ENCODE results near the gene SYVN1. TPM values are rescaled to one million over a fixed set of nuclear protein-coding genes. Genes with fewer than 3 reads are reported as not detected.
A peak's percentile ranks its signal among the peaks of the same experiment; 100 is the strongest.
"Not testable (repeated sequence)": the region's sequence is repeated elsewhere in the genome, so short reads cannot be mapped to it uniquely, and the experiment has no call there.

Gene SYVN1
- polyA plus RNA-seq, 3 donors = 3.5 to 81.6 (median 6.4) TPM

DNA sequence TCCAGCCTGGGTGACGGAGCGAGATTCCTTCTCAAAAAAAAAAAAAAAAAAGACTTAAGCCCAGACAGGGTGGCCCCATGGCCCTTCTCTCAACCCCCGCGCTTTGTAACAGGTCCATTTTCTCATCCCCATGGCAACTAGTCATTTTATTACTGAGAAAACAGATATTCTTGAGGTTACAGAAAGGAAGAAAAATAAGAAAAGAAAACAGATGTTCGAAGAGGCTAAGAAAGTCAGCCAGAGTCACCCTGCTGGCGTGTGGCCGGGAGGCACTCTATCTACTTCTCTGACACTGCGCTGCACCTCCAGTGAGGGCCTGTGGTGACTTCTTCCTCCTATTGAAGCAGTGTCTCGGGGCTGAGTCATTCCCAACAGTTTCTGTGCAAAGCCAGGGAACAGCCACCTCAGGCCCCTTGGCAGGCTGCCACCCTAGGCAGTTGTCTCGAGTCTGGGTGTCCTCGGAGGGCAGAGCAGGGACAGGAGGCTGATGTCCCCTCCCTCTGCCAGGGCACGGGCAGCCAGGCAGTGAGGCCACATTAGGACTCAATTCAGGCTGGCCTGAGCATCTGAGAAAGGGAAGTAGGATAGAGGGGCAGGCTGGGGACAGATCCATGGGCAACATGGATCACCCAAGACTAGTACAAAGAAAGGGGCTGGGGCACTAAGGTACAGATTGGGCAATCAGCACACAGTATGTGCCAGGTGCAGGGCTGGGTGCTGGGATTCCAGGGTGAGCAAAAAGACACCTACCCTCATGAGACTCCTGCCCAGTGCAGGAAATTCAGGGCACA, 16.4 kb upstream of the SYVN1 start:
- Histone ChIP-seq H4K20me1 (ENCODE audit: insufficient read depth, low read length) (no peaks in the 10 kb centered on the region), H3K9ac (ENCODE audit: insufficient read depth, low read length, poor library complexity, severe bottlenecking) (peak overlapping the region; percentile 47), H3K4me1 (ENCODE audit: control insufficient read depth in 1 of 2, insufficient read depth in 2 of 2, low read length in 2 of 2) (peaks cover 43 to 48% of the 10 kb centered on the region in 2 donors), H3K27ac (ENCODE audit: low read depth in 1 of 2, low read length in 2 of 2) (peak overlapping the region; percentile 70 to 77), H3K4me2 (replicated peaks; ENCODE audit: extremely low read depth, low read length, poor library complexity, severe bottlenecking) (peak overlapping the region; percentile 62), H3K79me2 (ENCODE audit: insufficient read depth, low read length) (no peaks in the 10 kb centered on the region), H3K4me3 (replicated peaks in 1 of 3; ENCODE audit: low read depth in 2 of 3, low read length in 3 of 3) (peak overlapping the region in 1 of 3 experiments; percentile 24), H3K36me3 (replicated peaks in 1 of 2; ENCODE audit: control insufficient read depth in 1 of 2, insufficient read depth in 2 of 2, low read length in 2 of 2) (no peaks in the 10 kb centered on the region), H2AFZ (ENCODE audit: insufficient read depth, low read depth, low read length, poor library complexity, severe bottlenecking) (peak overlapping the region; percentile 50), H3K27me3 (ENCODE audit: control insufficient read depth in 2 of 2, insufficient read depth in 2 of 2, low read length in 2 of 2) (no peaks in the 10 kb centered on the region), H3K9me3 (replicated peaks in 1 of 2; ENCODE audit: control insufficient read depth in 1 of 2, insufficient read depth in 1 of 2, low read length in 2 of 2) (peaks cover 4% of the 10 kb centered on the region in 2 donors)
- 0% methylated on average over 7 of the region's 12 CpGs for whole genome bisulfite sequencing (ENCODE audit: insufficient coverage)
- Mint-ChIP-seq H3K4me1 (peaks cover 47% of the 10 kb centered on the region), H3K27ac (peak overlapping the region; percentile 87 to 98 (median 96)), H3K27me3 (ENCODE audit: low read depth in 3 of 3) (peaks cover 0 to 2% (median 0%) of the 10 kb centered on the region in 3 donors), H3K9me3 (peaks cover 0 to 6% (median 3%) of the 10 kb centered on the region in 7 donors), H3K4me3 (peak overlapping the region; percentile 64 to 81), H3K36me3 (no peaks in the 10 kb centered on the region)
- TF ChIP-seq, protein P1, sequence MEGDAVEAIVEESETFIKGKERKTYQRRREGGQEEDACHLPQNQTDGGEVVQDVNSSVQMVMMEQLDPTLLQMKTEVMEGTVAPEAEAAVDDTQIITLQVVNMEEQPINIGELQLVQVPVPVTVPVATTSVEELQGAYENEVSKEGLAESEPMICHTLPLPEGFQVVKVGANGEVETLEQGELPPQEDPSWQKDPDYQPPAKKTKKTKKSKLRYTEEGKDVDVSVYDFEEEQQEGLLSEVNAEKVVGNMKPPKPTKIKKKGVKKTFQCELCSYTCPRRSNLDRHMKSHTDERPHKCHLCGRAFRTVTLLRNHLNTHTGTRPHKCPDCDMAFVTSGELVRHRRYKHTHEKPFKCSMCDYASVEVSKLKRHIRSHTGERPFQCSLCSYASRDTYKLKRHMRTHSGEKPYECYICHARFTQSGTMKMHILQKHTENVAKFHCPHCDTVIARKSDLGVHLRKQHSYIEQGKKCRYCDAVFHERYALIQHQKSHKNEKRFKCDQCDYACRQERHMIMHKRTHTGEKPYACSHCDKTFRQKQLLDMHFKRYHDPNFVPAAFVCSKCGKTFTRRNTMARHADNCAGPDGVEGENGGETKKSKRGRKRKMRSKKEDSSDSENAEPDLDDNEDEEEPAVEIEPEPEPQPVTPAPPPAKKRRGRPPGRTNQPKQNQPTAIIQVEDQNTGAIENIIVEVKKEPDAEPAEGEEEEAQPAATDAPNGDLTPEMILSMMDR (IDR thresholded peaks at IDR 0.05) = no peak
- peak; percentile 95 to 99 (median 99) for DNase-seq
- intact Hi-C loops (cut with micrococcal nuclease) = loop anchor here in 1 of 2 donors (2.0 kb wide), 1 partner anchor 16 kb away; the partner anchor contains the start of gene SYVN1

DNA sequence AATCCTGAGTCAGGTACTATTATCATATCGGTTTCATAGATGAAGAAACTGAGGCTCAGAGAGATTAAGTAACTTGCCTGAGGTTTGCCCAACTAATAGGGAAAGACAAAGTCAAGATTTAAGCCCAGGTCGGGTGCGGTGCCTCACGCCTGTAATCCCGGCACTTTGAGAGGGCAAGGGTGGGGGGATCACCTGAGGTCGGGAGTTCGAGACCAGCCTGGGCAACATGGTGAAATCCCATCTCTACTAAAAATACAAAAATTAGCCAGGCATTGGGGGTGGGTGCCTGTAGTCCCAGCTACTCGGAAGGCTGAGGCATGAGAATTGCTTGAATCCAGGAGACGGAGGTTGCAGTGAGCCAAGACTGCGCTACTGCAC, 15.8 kb upstream of the SYVN1 start:
- peak overlapping the region; percentile 47 for H3K9ac ChIP-seq (ENCODE audit: insufficient read depth, low read length, poor library complexity, severe bottlenecking)
- H3K27me3 ChIP-seq (ENCODE audit: control insufficient read depth in 2 of 2, insufficient read depth in 2 of 2, low read length in 2 of 2); H3K27me3 Mint-ChIP-seq (ENCODE audit: low read depth in 3 of 3); H4K20me1 ChIP-seq (ENCODE audit: insufficient read depth, low read length); H3K9me3 Mint-ChIP-seq; H3K36me3 ChIP-seq (replicated peaks in 1 of 2; ENCODE audit: control insufficient read depth in 1 of 2, insufficient read depth in 2 of 2, low read length in 2 of 2); H3K79me2 ChIP-seq (ENCODE audit: insufficient read depth, low read length); H3K9me3 ChIP-seq (replicated peaks in 1 of 2; ENCODE audit: control insufficient read depth in 1 of 2, insufficient read depth in 1 of 2, low read length in 2 of 2); DNase-seq; H3K36me3 Mint-ChIP-seq: not testable (repeated sequence)
- H2AFZ ChIP-seq (ENCODE audit: insufficient read depth, low read depth, low read length, poor library complexity, severe bottlenecking) = peak overlapping the region; percentile 50
- no CpG with 5 or more reads among the region's 10 CpGs for WGBS (ENCODE audit: insufficient coverage)
- Mint-ChIP-seq H3K4me3 (peak overlapping the region in 1 of 2 donors; percentile 81), H3K4me1 (peaks cover 47% of the 10 kb centered on the region), H3K27ac (peak overlapping the region; percentile 87 to 98 (median 96))
- intact Hi-C loops (cut with micrococcal nuclease) = loop anchor here in 1 of 2 donors (2.0 kb wide), 1 partner anchor 15 kb away; the partner anchor contains the start of gene SYVN1
- peak overlapping the region; percentile 70 to 77 for H3K27ac ChIP-seq (ENCODE audit: low read depth in 1 of 2, low read length in 2 of 2)
- peaks cover 43 to 47% of the 10 kb centered on the region in 2 donors for H3K4me1 ChIP-seq (ENCODE audit: control insufficient read depth in 1 of 2, insufficient read depth in 2 of 2, low read length in 2 of 2)
- peak overlapping the region in 1 of 3 experiments; percentile 24 for H3K4me3 ChIP-seq (replicated peaks in 1 of 3; ENCODE audit: low read depth in 2 of 3, low read length in 3 of 3)
- peak overlapping the region; percentile 62 for H3K4me2 ChIP-seq (replicated peaks; ENCODE audit: extremely low read depth, low read length, poor library complexity, severe bottlenecking)
